K562 (cell line): Measurements from ENCODE around the gene ATP2A2. TPM values are rescaled to one million over a fixed set of nuclear protein-coding genes. Genes with fewer than 3 reads are reported as not detected.
A peak's percentile ranks its signal among the peaks of the same experiment; 100 is the strongest.

ENCODE experiments used
- ATAC-seq: fragments of 200-7000 bp; cut with Tn5 transposase; 3 replicates; pipeline ENCODE4 v1.9.1; 2020; ENCODE audit warnings: moderate library complexity
- BruUV-seq: library from RNA; stranded (reverse); fragments of 400-500 nt; replicated peaks from 2 replicates; lab custom pipeline; 2021; lab: Mats Ljungman, UMichigan
- CTCF ChIA-PET: fragments of 300-600 bp; formaldehyde crosslinking; extraction: SDS; loops from one replicate; lab custom pipeline; 2021; ENCODE audit warnings: low intra/inter-chr PET ratio; lab: Yijun Ruan, JAX
- POLR2A ChIA-PET: fragments of 300-600, 350-650 bp; sonication (Branson Sonifier 250); formaldehyde crosslinking; extraction: SDS; loops from one replicate; lab custom pipeline; 2021; ENCODE audit warnings: antibody characterized with exemption, inconsistent platforms; lab: Yijun Ruan, JAX
- DNase-seq, 4 experiments: peaks; one replicate each; pipeline versions ENCODE4 v3.0.0 to v3.0.0-alpha.2; 2011 to 2018; ENCODE audit warnings: low spot score in 3 of 4, mixed read lengths in 3 of 4; ENCODE audit errors: extremely low read depth in 1 of 4
- FAIRE-seq: peaks from 2 replicates; lab custom pipeline; 2011; peaks lifted over from hg19 to GRCh38; lab: Jason Lieb, UNC
- H2AFZ ChIP-seq: 2 replicates; pipeline ENCODE4 v1.6.0; 2011; ENCODE audit warnings: low read depth, low read length, control low read depth, inconsistent platforms
- H3K27ac ChIP-seq: fragments of 200-600 bp; 3 replicates; pipeline ENCODE4 v1.8.0; 2011; ENCODE audit warnings: low read depth, mild to moderate bottlenecking, control low read depth, inconsistent platforms, low read length, moderate library complexity, mixed read lengths; ENCODE audit errors: extremely low read depth
- H3K27me3 ChIP-seq, 2 experiments: fragments of 300-600 bp in 1 of 2; 2 replicates in 1 of 2; 3 replicates in 1 of 2; pipeline versions ENCODE4 v1.6.0 to v1.8.0; 2011; ENCODE audit warnings: inconsistent platforms in 2 of 2, low read length in 2 of 2, mild to moderate bottlenecking in 1 of 2, mixed read lengths in 1 of 2, moderate library complexity in 1 of 2; ENCODE audit not compliant: control insufficient read depth in 2 of 2, insufficient read depth in 2 of 2
- H3K36me3 ChIP-seq: fragments of 300-600 bp; 3 replicates; pipeline ENCODE4 v1.8.0; 2011; ENCODE audit warnings: mild to moderate bottlenecking, low read length, inconsistent platforms; ENCODE audit not compliant: control insufficient read depth, insufficient read depth
- H3K4me1 ChIP-seq, 2 experiments: fragments of 200-600 bp in 1 of 2; replicated peaks in 1 of 2; 2 replicates in 1 of 2; 3 replicates in 1 of 2; pipeline versions ENCODE4 v1.5.1 to v1.8.0; 2011; ENCODE audit warnings: inconsistent platforms in 2 of 2, low read length in 2 of 2, mild to moderate bottlenecking in 1 of 2, mixed read lengths in 1 of 2, moderate library complexity in 1 of 2; ENCODE audit not compliant: control insufficient read depth in 2 of 2, insufficient read depth in 2 of 2
- H3K4me2 ChIP-seq: 2 replicates; pipeline ENCODE4 v1.6.1; 2011; ENCODE audit warnings: low read length, control low read depth, inconsistent platforms, mixed read lengths; ENCODE audit not compliant: insufficient read depth
- H3K4me3 ChIP-seq: fragments of 200-600 bp; sonication (generic), shearing (Covaris generic); 2 replicates; pipeline ENCODE4 v1.5.1; 2016; ENCODE audit warnings: control low read depth, inconsistent platforms
- H3K79me2 ChIP-seq: fragments of 200-600 bp; 3 replicates; pipeline ENCODE4 v1.8.0; 2011; ENCODE audit warnings: low read length, inconsistent platforms; ENCODE audit not compliant: control insufficient read depth, insufficient read depth
- H3K9ac ChIP-seq, 2 experiments: 2 replicates each; pipeline versions ENCODE4 v1.6.0 to v1.6.1; 2011; ENCODE audit warnings: low read depth in 2 of 2, low read length in 2 of 2, control low read depth in 1 of 2, inconsistent platforms in 1 of 2, mild to moderate bottlenecking in 1 of 2, mixed read lengths in 1 of 2; ENCODE audit not compliant: insufficient read depth in 1 of 2
- H3K9me1 ChIP-seq: one replicate; pipeline ENCODE4 v1.6.0; 2011; ENCODE audit warnings: inconsistent platforms, mild to moderate bottlenecking, low read length, moderate library complexity; ENCODE audit not compliant: control insufficient read depth, insufficient read depth
- H3K9me3 ChIP-seq: replicated peaks from 2 replicates; pipeline ENCODE4 v1.5.1; 2011; ENCODE audit warnings: low read depth, low read length, inconsistent platforms; ENCODE audit not compliant: control insufficient read depth, insufficient read depth
- H4K20me1 ChIP-seq: replicated peaks from 2 replicates; pipeline ENCODE4 v1.6.1; 2011; ENCODE audit warnings: low read length, inconsistent platforms, mixed read lengths; ENCODE audit not compliant: control insufficient read depth, insufficient read depth
- ADNP ChIP-seq: fragments of 200-800 bp; sonication (Bioruptor generic); IDR thresholded peaks from 2 replicates; pipeline ENCODE4 v1.6.1; 2016; ENCODE audit warnings: missing genetic modification characterization, missing compliant biosample characterization
- ARID3A ChIP-seq: IDR thresholded peaks from 2 replicates; pipeline ENCODE4 v1.6.1; 2012; ENCODE audit warnings: low read depth, low read length, improper control_type of control experiment, borderline replicate concordance
- BCOR ChIP-seq: fragments of 450-650 bp; IDR thresholded peaks from 2 replicates; pipeline ENCODE4 v1.6.1; 2016
- DIDO1 ChIP-seq: fragments of 450-650 bp; IDR thresholded peaks from 2 replicates; pipeline ENCODE4 v1.6.1; 2016; ENCODE audit warnings: low read depth, missing biosample characterization, missing genetic modification characterization
- ELF2 ChIP-seq: fragments of 250-450 bp; sonication (Bioruptor Pico); IDR thresholded peaks from 2 replicates; pipeline ENCODE4 v1.5.0; 2021; ENCODE audit warnings: mild to moderate bottlenecking
- ETV5 ChIP-seq: sonication (generic); formaldehyde crosslinking; IDR thresholded peaks from 2 replicates; pipeline ENCODE4 v1.4.0; 2020; ENCODE audit warnings: low read depth, mild to moderate bottlenecking, missing genetic modification reagents
- NFIC ChIP-seq: fragments of 450-650 bp; IDR thresholded peaks from 2 replicates; pipeline ENCODE4 v1.6.1; 2017; ENCODE audit warnings: mild to moderate bottlenecking, inconsistent platforms
- WGBS: fragments of 100-300 bp; shearing (Covaris generic); methylation state at CpG from one replicate; pipeline ENCODE4 v1.1.6; 2016; ENCODE audit warnings: low coverage, mixed read lengths; ENCODE audit not compliant: insufficient coverage; ENCODE audit errors: missing lambda C conversion rate; 5-methylcytosine and 5-hydroxymethylcytosine counted together
- in situ Hi-C: fragments of 300-500 bp; cut with MboI; formaldehyde crosslinking; loops from 4 replicates; pipeline ENCODE4 v1.15.0; 2018; ENCODE audit warnings: inconsistent platforms, mixed read lengths
- intact Hi-C: fragments of 100-400 bp; cut with micrococcal nuclease; formaldehyde crosslinking; loops from 2 replicates; pipeline ENCODE4 v1.14.2; 2022
- polyA plus RNA-seq, 8 experiments: library from polyadenylated mRNA; depleted of rRNA in 4 of 8; stranded (reverse) in 5 of 8; unstranded in 3 of 8; fragments of >200 nt; fragmentation: Nextera tagmentation in 2 of 8; fragmentation: Illumina TruSeq in 1 of 8; extraction: Ambion mirVana in 2 of 8; extraction: Trizol in 1 of 8; gene quantifications; 2 replicates each; pipeline versions ENCODE4 v1.2.1 to v1.2.3, GENCODE V29; 2011 to 2014; ENCODE audit warnings: inconsistent platforms in 1 of 8, missing spikeins in 1 of 8
- total RNA-seq, 7 experiments: library from RNA; depleted of rRNA in 6 of 7; stranded (reverse); fragments of >200 nt in 6 of 7; fragmentation: Illumina TruSeq in 2 of 7; extraction: Trizol in 2 of 7; gene quantifications; 2 replicates each; pipeline versions ENCODE4 v1.2.1 to v1.2.3, GENCODE V29; 2011 to 2021; ENCODE audit warnings: low replicate concordance in 1 of 7

The ATP2A2 gene
- total and polyA plus RNA-seq, 9 of the 15 experiments (the other 6 are each of a cell fraction or from before 2014, with no cell fraction given): 5.2 to 205 (median 51.6) TPM

GRCh38 chr12:110271015-110271414 lies 10.0 kb upstream of the ATP2A2 start:
- BruUV-seq: no TSS peak
- no peak for ATAC-seq
- Histone ChIP-seq H3K27ac (no peak overlapping the region), H3K36me3 (no peaks in the 10 kb centered on the region), H2AFZ (no peak overlapping the region), H3K9ac (no peak overlapping the region), H3K27me3 (no peaks in the 10 kb centered on the region), H3K9me1 (no peaks in the 10 kb centered on the region), H3K4me2 (no peak overlapping the region), H4K20me1 (no peaks in the 10 kb centered on the region)
- WGBS: 0% methylated on average over 2 of the region's 2 CpGs
- intact Hi-C loops: no loop called here
- DNase-seq: no peak
- no peak for TF ChIP-seq ELF2 (CRISPR knock-in tag)
- TF ChIP-seq ADNP (tag): peak; percentile 62
- TF ChIP-seq, all 486 proteins: peak for 1
- no peaks in the 10 kb centered on the region for H3K9me3 ChIP-seq
- no peaks in the 10 kb centered on the region for H3K79me2 ChIP-seq
- FAIRE-seq: no peak
- ChIA-PET POLR2A (interaction anchor here (0.9 to 5.7 kb wide), 2 partner anchors 8 to 14 kb away, joined by 4 to 48 read pairs; partner anchors contain the start of gene ATP2A2), CTCF (no interaction called here)
- in situ Hi-C loops: no loop called here
- peaks cover 27 to 50% of the 10 kb centered on the region in 2 experiments for H3K4me1 ChIP-seq
- no peak overlapping the region for H3K4me3 ChIP-seq

- Histone ChIP-seq H2AFZ (no peak overlapping the region), H3K79me2 (peaks cover 16% of the 10 kb centered on the region), H3K27ac (no peak overlapping the region), H3K9ac (no peak overlapping the region), H4K20me1 (no peaks in the 10 kb centered on the region; the same call in none of the 2 replicates), H3K4me2 (no peak overlapping the region), H3K27me3 (no peaks in the 10 kb centered on the region), H3K9me1 (no peaks in the 10 kb centered on the region), H3K4me3 (no peak overlapping the region), H3K4me1 (peaks cover 8 to 22% of the 10 kb centered on the region in 2 experiments; a peak in 4 of 5 replicates), H3K9me3 (no peaks in the 10 kb centered on the region), H3K36me3 (peaks cover 5% of the 10 kb centered on the region; the same call in 2 of the 3 replicates)
- no TSS peak for BruUV-seq
- 30% methylated on average over 2 of the region's 2 CpGs for WGBS
- POLR2A ChIA-PET: interaction anchor here (0.7 to 4.3 kb wide), 7 partner anchors 8 to 154 kb away, joined by 3 to 48 read pairs (median 5); partner anchors contain the start of gene IFT81
- no peak for TF ChIP-seq BCOR
- TF ChIP-seq ARID3A: no peak
- peak; percentile 17; the same call in 1 of the 2 replicates for TF ChIP-seq NFIC
- TF ChIP-seq ETV5: no peak
- TF ChIP-seq DIDO1 (tag): no peak
- CTCF ChIA-PET: interaction anchor here (0.7 kb wide), 1 partner anchor 36 kb away, joined by 5 read pairs; no protein-coding TSS in a partner anchor
- ATAC-seq (no peak), FAIRE-seq (no peak), DNase-seq (no peak)
- in situ Hi-C loops (no loop called here), intact Hi-C loops (no loop called here)
These were observed 3.4 kb upstream of the ATP2A2 start for GRCh38 chr12:110277530-110278254.
